Measurements from ENCODE around the gene HOMER2. TPM values are rescaled to one million over a fixed set of nuclear protein-coding genes. Genes with fewer than 3 reads are reported as not detected.

HOMER2 gene
- total and polyA plus RNA-seq, 2 donors (not counting 3 experiments of a cell fraction or from before 2014, with no cell fraction given), result 0.60 to 0.68 TPM

DNA sequence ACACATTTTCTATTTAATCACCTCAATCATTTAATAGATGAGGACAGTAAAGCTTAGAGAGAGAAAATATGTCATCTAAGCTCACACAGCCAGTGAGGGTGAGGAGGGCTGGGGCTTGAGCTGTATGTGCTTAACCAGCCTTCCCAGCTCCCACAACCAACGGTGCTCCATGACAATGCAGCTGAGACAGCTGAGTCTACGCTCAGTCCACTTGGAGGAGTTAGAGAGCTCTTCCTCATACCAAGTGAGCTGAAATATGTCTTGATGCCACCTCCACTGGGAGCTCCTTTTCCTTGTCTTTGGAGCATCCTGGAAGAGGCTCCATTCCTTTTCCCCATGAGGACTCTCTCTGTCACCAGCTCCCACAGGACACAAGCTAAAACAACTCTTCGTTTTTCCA lies 9.3 kb downstream of the HOMER2 start:
- intact Hi-C loops (cut with micrococcal nuclease), result no loop called here
- no peak for DNase-seq (ENCODE audit: low read depth, low spot score)
- no peak overlapping the region for H3K27ac ChIP-seq (ENCODE audit: insufficient read depth, low read depth, low read length)
- CTCF ChIA-PET, result no interaction called here
- H2AFZ ChIP-seq (ENCODE audit: low read depth, low read length), result no peak overlapping the region
- no peaks in the 10 kb centered on the region for H3K9me3 ChIP-seq (replicated peaks; ENCODE audit: control insufficient read depth, insufficient read depth, low read length)
- H3K9ac ChIP-seq (replicated peaks; ENCODE audit: extremely low read depth, insufficient read depth, low read length), result no peak overlapping the region
- no peaks in the 10 kb centered on the region for H3K9me1 ChIP-seq (replicated peaks; ENCODE audit: control insufficient read depth, extremely low read depth, insufficient read depth, low read length)
- H3K4me1 ChIP-seq (ENCODE audit: control insufficient read depth, extremely low read depth, insufficient read depth, low read length), result no peaks in the 10 kb centered on the region
- H3K79me2 ChIP-seq (ENCODE audit: control insufficient read depth, insufficient read depth, low read length), result no peaks in the 10 kb centered on the region
- FAIRE-seq, result no peak
- H3K27me3 ChIP-seq (ENCODE audit: control insufficient read depth in 2 of 2, insufficient read depth in 2 of 2, low read length in 2 of 2), result no peaks in the 10 kb centered on the region
- BruUV-seq (replicated peaks), result no TSS peak
- no peak overlapping the region for H3K4me2 ChIP-seq (ENCODE audit: insufficient read depth, low read length)
- no peak overlapping the region for H3K4me3 ChIP-seq (replicated peaks in 1 of 3; ENCODE audit: insufficient read depth in 1 of 3, low read depth in 1 of 3, low read length in 3 of 3)
- no peaks in the 10 kb centered on the region for H3K36me3 ChIP-seq (ENCODE audit: control insufficient read depth in 2 of 2, extremely low read depth in 1 of 2, insufficient read depth in 2 of 2, low read length in 2 of 2)
- TF ChIP-seq POLR2AphosphoS5 (IDR thresholded peaks at IDR 0.05; ENCODE audit: insufficient read depth, low read depth, low read length) (no peak), JUN (IDR thresholded peaks at IDR 0.05; ENCODE audit: borderline replicate concordance, insufficient read depth, insufficient read length, low read depth) (no peak), GATA2 (IDR thresholded peaks at IDR 0.05; ENCODE audit: insufficient read depth, insufficient read length, low read depth, low read length) (no peak), MYC (IDR thresholded peaks at IDR 0.05; ENCODE audit: low read depth, low read length) (no peak), EZH2 (IDR thresholded peaks at IDR 0.05; ENCODE audit: borderline replicate concordance, low read depth, low read length, severe bottlenecking) (no peak), POLR2A (IDR thresholded peaks at IDR 0.05; ENCODE audit: low read depth, low read length) (no peak), FOS (IDR thresholded peaks at IDR 0.05; ENCODE audit: borderline replicate concordance, insufficient read depth, low read length) (no peak)
- TF ChIP-seq, protein P1, sequence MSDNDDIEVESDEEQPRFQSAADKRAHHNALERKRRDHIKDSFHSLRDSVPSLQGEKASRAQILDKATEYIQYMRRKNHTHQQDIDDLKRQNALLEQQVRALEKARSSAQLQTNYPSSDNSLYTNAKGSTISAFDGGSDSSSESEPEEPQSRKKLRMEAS (IDR thresholded peaks at IDR 0.05; ENCODE audit: insufficient read depth, insufficient read length), result no peak
- TF ChIP-seq, protein P2, sequence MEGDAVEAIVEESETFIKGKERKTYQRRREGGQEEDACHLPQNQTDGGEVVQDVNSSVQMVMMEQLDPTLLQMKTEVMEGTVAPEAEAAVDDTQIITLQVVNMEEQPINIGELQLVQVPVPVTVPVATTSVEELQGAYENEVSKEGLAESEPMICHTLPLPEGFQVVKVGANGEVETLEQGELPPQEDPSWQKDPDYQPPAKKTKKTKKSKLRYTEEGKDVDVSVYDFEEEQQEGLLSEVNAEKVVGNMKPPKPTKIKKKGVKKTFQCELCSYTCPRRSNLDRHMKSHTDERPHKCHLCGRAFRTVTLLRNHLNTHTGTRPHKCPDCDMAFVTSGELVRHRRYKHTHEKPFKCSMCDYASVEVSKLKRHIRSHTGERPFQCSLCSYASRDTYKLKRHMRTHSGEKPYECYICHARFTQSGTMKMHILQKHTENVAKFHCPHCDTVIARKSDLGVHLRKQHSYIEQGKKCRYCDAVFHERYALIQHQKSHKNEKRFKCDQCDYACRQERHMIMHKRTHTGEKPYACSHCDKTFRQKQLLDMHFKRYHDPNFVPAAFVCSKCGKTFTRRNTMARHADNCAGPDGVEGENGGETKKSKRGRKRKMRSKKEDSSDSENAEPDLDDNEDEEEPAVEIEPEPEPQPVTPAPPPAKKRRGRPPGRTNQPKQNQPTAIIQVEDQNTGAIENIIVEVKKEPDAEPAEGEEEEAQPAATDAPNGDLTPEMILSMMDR (IDR thresholded peaks at IDR 0.05; ENCODE audit: extremely low read depth in 1 of 2, insufficient read depth in 1 of 2, low read depth in 1 of 2, low read length in 2 of 2), result no peak
- dilution Hi-C loops (cut with MboI; ENCODE audit: extremely low pct_ligation_motif_present, low sequenced_read_pairs), result no loop called here
- POLR2A ChIA-PET, result no interaction called here
- H4K20me1 ChIP-seq (replicated peaks; ENCODE audit: control insufficient read depth, extremely low read depth, insufficient read depth, low read length), result no peaks in the 10 kb centered on the region

Measured in endothelial cell of umbilical vein (primary cell).